Measurements from ENCODE around the gene COA4.

GRCh38 chr11:73838443-73839122 lies 38.1 kb downstream of the COA4 start:
- TF ChIP-seq CTCF (IDR thresholded peaks at IDR 0.05) (no peak), POLR2A (IDR thresholded peaks at IDR 0.05) (no peak), EP300 (IDR thresholded peaks at IDR 0.05) (no peak)
